ENCODE data around the gene NYAP1.

The NYAP1 gene

DNA sequence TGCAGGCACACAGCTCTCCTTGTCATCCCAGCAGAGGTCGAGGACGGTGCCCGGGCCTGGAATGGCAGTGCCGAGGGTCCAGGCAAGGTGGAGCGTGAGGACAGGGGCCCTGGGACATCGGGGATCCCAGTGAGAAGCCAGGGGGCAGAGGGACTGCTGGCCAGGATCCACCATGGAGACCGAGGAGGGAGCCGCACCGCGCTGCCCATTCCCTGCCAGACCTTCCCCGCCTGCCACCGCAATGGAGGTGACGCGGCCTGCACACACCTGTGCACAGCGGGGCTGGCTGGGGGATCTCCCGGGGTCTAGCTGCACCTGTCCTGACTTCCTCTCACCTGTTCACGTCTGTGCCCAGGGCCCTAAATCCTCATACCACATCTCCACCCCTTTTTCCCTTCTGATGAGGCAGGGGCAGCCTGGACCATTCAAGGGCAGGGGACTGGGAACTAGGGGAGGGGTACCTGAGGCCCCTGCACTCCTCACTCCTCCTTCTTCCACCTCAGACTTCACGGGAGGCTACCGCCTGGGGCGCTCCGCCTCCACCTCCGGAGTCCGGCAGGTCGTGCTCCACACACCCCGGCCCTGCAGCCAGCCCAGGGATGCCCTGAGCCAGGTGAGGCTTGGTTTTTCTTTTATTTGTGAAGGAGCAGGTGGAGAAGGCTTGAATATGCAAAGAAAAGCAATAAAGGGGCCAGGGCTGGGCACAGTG is 6.9 kb downstream of the NYAP1 start:
- Histone ChIP-seq H2AFZ (ENCODE audit: low read depth, low read length) (no peak overlapping the region), H3K4me2 (ENCODE audit: insufficient read depth, low read length) (no peak overlapping the region), H3K9ac (ENCODE audit: low read depth, low read length) (no peak overlapping the region), H3K27me3 (ENCODE audit: insufficient read depth, low read length, poor library complexity) (peaks cover 29% of the 10 kb centered on the region), H3K79me2 (ENCODE audit: insufficient read depth, low read length) (no peaks in the 10 kb centered on the region), H3K4me3 (ENCODE audit: low read depth in 1 of 2, low read length in 2 of 2) (no peak overlapping the region), H3K9me3 (ENCODE audit: insufficient read depth, low read length, severe bottlenecking) (no peaks in the 10 kb centered on the region), H4K20me1 (ENCODE audit: insufficient read depth, low read length) (no peaks in the 10 kb centered on the region), H3K4me1 (ENCODE audit: insufficient read depth, low read length) (no peaks in the 10 kb centered on the region), H3K27ac (ENCODE audit: low read length) (no peak overlapping the region), H3K36me3 (ENCODE audit: insufficient read depth, low read length) (no peaks in the 10 kb centered on the region)
- ATAC-seq (ENCODE audit: insufficient read depth, low read depth) (no peak), DNase-seq (no peak)
- TF ChIP-seq EZH2 (IDR thresholded peaks at IDR 0.05; ENCODE audit: borderline replicate concordance, low read depth, low read length, severe bottlenecking): no peak
- TF ChIP-seq, protein P1, sequence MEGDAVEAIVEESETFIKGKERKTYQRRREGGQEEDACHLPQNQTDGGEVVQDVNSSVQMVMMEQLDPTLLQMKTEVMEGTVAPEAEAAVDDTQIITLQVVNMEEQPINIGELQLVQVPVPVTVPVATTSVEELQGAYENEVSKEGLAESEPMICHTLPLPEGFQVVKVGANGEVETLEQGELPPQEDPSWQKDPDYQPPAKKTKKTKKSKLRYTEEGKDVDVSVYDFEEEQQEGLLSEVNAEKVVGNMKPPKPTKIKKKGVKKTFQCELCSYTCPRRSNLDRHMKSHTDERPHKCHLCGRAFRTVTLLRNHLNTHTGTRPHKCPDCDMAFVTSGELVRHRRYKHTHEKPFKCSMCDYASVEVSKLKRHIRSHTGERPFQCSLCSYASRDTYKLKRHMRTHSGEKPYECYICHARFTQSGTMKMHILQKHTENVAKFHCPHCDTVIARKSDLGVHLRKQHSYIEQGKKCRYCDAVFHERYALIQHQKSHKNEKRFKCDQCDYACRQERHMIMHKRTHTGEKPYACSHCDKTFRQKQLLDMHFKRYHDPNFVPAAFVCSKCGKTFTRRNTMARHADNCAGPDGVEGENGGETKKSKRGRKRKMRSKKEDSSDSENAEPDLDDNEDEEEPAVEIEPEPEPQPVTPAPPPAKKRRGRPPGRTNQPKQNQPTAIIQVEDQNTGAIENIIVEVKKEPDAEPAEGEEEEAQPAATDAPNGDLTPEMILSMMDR (IDR thresholded peaks at IDR 0.05; ENCODE audit: borderline replicate concordance, extremely low read depth, low read length, poor library complexity, severe bottlenecking): no peak

DNA sequence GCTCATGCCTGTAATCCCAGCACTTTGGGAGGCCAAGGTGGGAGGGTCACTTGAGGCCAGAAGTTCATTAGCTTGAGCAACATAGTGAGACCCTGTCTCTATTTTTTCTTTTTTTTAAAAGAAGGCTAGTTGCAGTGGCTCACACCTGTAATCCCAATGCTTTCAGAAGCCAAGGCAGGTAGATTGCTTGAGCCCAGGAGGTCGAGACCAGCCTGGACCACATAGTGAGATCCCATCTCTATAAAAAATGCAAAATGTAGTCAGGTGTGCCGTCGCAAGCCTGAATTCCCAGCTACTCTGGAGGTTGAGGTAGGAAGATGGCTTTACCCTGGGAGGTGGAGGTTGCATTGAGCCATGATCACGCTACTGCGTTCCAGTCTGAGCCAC is 7.5 kb downstream of the NYAP1 start:
- ATAC-seq (ENCODE audit: insufficient read depth, low read depth): no peak
- no peak for DNase-seq

DNA sequence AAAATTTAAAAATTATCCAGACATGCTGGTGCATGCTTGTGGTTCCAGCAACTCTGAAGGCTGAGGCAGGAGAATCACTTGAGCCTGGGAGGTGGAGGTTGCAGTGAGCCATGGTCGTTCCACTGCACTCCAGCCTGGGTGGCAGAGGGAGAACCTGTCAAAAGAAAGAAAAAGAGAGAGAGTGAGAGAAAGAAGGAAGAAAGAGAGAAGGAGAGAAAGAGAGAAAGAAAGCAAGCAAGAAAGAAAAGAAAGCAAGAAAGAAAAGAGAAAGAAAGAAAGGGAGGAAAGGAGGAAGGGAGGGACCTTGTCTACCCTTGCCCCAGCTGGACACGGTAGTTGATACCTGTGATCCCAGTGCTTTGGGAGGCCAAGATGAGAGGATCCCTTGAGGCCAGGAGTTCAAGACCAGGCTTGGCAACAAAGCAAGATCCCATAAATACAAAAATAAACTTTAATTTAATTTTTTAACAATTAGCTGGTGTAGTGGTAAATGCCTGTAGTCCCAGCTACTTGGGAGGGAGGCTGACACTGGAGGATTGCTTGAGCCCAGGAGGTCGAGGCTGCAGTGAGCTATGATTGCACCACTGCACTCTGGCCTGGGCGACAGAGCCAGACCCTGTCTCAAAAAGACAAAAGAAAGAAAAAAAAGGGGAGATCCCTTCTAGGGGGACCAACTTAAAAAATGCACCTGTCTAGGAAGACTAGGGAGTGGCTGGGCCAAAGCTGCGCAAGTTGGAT is 9.2 kb downstream of the NYAP1 start:
- H3K27ac ChIP-seq (ENCODE audit: low read length): no peak overlapping the region
- H3K27me3 ChIP-seq (ENCODE audit: insufficient read depth, low read length, poor library complexity): peaks cover 32% of the 10 kb centered on the region
- H3K9ac ChIP-seq (ENCODE audit: low read depth, low read length): no peak overlapping the region
- ATAC-seq (ENCODE audit: insufficient read depth, low read depth) (no peak), DNase-seq (no peak)
- H3K4me3 ChIP-seq (ENCODE audit: low read depth in 1 of 2, low read length in 2 of 2): no peak overlapping the region
- H3K4me2 ChIP-seq (ENCODE audit: insufficient read depth, low read length): no peak overlapping the region
- no peaks in the 10 kb centered on the region for H3K9me3 ChIP-seq (ENCODE audit: insufficient read depth, low read length, severe bottlenecking)
- H3K79me2 ChIP-seq (ENCODE audit: insufficient read depth, low read length): no peaks in the 10 kb centered on the region
- no peaks in the 10 kb centered on the region for H4K20me1 ChIP-seq (ENCODE audit: insufficient read depth, low read length)
- no peaks in the 10 kb centered on the region for H3K36me3 ChIP-seq (ENCODE audit: insufficient read depth, low read length)
- no peak for TF ChIP-seq EZH2 (IDR thresholded peaks at IDR 0.05; ENCODE audit: borderline replicate concordance, low read depth, low read length, severe bottlenecking)
- TF ChIP-seq, protein P1 (IDR thresholded peaks at IDR 0.05; ENCODE audit: borderline replicate concordance, extremely low read depth, low read length, poor library complexity, severe bottlenecking): no peak
- no peaks in the 10 kb centered on the region for H3K4me1 ChIP-seq (ENCODE audit: insufficient read depth, low read length)
- H2AFZ ChIP-seq (ENCODE audit: low read depth, low read length): no peak overlapping the region

More for the DNA sequence above, 7.5 kb downstream of the NYAP1 start:
- peaks cover 32% of the 10 kb centered on the region for H3K27me3 ChIP-seq (ENCODE audit: insufficient read depth, low read length, poor library complexity)
- no peaks in the 10 kb centered on the region for H3K9me3 ChIP-seq (ENCODE audit: insufficient read depth, low read length, severe bottlenecking)
- no peaks in the 10 kb centered on the region for H3K79me2 ChIP-seq (ENCODE audit: insufficient read depth, low read length)
- no peak overlapping the region for H3K4me3 ChIP-seq (ENCODE audit: low read depth in 1 of 2, low read length in 2 of 2)
- H3K27ac ChIP-seq (ENCODE audit: low read length): no peak overlapping the region
- no peaks in the 10 kb centered on the region for H4K20me1 ChIP-seq (ENCODE audit: insufficient read depth, low read length)
- H3K4me2 ChIP-seq (ENCODE audit: insufficient read depth, low read length): no peak overlapping the region
- no peak overlapping the region for H3K9ac ChIP-seq (ENCODE audit: low read depth, low read length)
- no peaks in the 10 kb centered on the region for H3K4me1 ChIP-seq (ENCODE audit: insufficient read depth, low read length)
- no peak overlapping the region for H2AFZ ChIP-seq (ENCODE audit: low read depth, low read length)
- TF ChIP-seq, protein P1 (IDR thresholded peaks at IDR 0.05; ENCODE audit: borderline replicate concordance, extremely low read depth, low read length, poor library complexity, severe bottlenecking): no peak
- TF ChIP-seq EZH2 (IDR thresholded peaks at IDR 0.05; ENCODE audit: borderline replicate concordance, low read depth, low read length, severe bottlenecking): no peak
- H3K36me3 ChIP-seq (ENCODE audit: insufficient read depth, low read length): no peaks in the 10 kb centered on the region
